Liver (tissue), 3 donors: ENCODE results near the gene PSMD7.

Source experiments
- EGR1 ChIP-seq, 2 donors: IDR thresholded peaks; 2 replicates each; pipeline ENCODE4 v1.6.1; 2016 to 2018; ENCODE audit warnings: antibody characterized with exemption in 2 of 2, low read depth in 2 of 2
- FOXA1 ChIP-seq: IDR thresholded peaks from 2 replicates; pipeline ENCODE4 v1.6.1; 2016; ENCODE audit warnings: antibody characterized with exemption
- GABPA ChIP-seq, 2 donors: IDR thresholded peaks in 1 of 2; conservative IDR thresholded peaks in 1 of 2; 2 replicates each; pipeline ENCODE4 v1.6.1; 2016; ENCODE audit warnings: antibody characterized with exemption in 2 of 2, mild to moderate bottlenecking in 1 of 2, moderate library complexity in 1 of 2
- JUND ChIP-seq, 2 donors: IDR thresholded peaks; 2 replicates each; pipeline ENCODE4 v1.6.1; 2016; ENCODE audit warnings: antibody characterized with exemption in 2 of 2
- RAD21 ChIP-seq, 2 donors: IDR thresholded peaks; 2 replicates each; pipeline ENCODE4 v1.6.1; 2016; ENCODE audit warnings: antibody characterized with exemption in 2 of 2, mild to moderate bottlenecking in 2 of 2
- RXRA ChIP-seq, 2 donors: IDR thresholded peaks; 2 replicates each; pipeline ENCODE4 v1.6.1; 2017 to 2018; ENCODE audit warnings: antibody characterized with exemption in 2 of 2, mild to moderate bottlenecking in 1 of 2
- TAF1 ChIP-seq: conservative IDR thresholded peaks from 2 replicates; pipeline ENCODE4 v1.6.1; 2016; ENCODE audit warnings: antibody characterized with exemption, mild to moderate bottlenecking
- YY1 ChIP-seq: IDR thresholded peaks from 2 replicates; pipeline ENCODE4 v1.6.1; 2016; ENCODE audit warnings: antibody characterized with exemption, mild to moderate bottlenecking
- TF ChIP-seq, protein P1 (sequence below): IDR thresholded peaks from 2 replicates; pipeline ENCODE4 v1.6.1; 2016; ENCODE audit warnings: antibody characterized with exemption, mild to moderate bottlenecking
- TF ChIP-seq, protein P2 (sequence below): fragments of 150-350 bp; IDR thresholded peaks from 2 replicates; pipeline ENCODE4 v1.5.1; 2017; ENCODE audit warnings: improper control_type of control experiment, low read depth, low read length; ENCODE audit not compliant: missing input control
- TF ChIP-seq, protein P3 (sequence below): IDR thresholded peaks from 2 replicates; pipeline ENCODE4 v1.6.1; 2016; ENCODE audit warnings: antibody characterized with exemption
- TF ChIP-seq, protein P4 (sequence below): IDR thresholded peaks from 2 replicates; pipeline ENCODE4 v1.6.1; 2016; ENCODE audit warnings: antibody characterized with exemption
- TF ChIP-seq, protein P5 (sequence below): IDR thresholded peaks from 2 replicates; pipeline ENCODE4 v1.6.1; 2016; ENCODE audit warnings: antibody characterized with exemption
- donor health status: healthy.
- donor health status: healthy.

DNA sequence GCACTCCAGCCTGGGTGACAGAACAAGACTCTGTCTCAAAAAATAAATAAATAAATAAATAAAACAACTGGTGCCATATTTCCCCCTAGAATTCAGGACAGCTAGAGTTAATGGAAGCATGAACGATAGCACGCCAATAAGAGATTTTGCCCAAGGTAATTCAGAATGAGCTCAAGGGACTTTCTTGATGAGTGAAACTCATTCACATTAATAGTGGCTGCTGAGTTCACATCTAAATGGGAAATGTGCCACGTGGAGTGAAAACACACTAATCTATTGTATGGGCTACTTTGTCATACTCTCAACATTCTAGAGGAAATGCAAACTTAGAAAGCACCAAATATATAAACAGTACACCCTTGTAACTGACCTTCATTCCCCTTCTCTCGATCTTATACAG is 47.4 kb upstream of the PSMD7 start:
- TF ChIP-seq, protein P1, sequence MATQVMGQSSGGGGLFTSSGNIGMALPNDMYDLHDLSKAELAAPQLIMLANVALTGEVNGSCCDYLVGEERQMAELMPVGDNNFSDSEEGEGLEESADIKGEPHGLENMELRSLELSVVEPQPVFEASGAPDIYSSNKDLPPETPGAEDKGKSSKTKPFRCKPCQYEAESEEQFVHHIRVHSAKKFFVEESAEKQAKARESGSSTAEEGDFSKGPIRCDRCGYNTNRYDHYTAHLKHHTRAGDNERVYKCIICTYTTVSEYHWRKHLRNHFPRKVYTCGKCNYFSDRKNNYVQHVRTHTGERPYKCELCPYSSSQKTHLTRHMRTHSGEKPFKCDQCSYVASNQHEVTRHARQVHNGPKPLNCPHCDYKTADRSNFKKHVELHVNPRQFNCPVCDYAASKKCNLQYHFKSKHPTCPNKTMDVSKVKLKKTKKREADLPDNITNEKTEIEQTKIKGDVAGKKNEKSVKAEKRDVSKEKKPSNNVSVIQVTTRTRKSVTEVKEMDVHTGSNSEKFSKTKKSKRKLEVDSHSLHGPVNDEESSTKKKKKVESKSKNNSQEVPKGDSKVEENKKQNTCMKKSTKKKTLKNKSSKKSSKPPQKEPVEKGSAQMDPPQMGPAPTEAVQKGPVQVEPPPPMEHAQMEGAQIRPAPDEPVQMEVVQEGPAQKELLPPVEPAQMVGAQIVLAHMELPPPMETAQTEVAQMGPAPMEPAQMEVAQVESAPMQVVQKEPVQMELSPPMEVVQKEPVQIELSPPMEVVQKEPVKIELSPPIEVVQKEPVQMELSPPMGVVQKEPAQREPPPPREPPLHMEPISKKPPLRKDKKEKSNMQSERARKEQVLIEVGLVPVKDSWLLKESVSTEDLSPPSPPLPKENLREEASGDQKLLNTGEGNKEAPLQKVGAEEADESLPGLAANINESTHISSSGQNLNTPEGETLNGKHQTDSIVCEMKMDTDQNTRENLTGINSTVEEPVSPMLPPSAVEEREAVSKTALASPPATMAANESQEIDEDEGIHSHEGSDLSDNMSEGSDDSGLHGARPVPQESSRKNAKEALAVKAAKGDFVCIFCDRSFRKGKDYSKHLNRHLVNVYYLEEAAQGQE, result no peak
- TF ChIP-seq, protein P2, sequence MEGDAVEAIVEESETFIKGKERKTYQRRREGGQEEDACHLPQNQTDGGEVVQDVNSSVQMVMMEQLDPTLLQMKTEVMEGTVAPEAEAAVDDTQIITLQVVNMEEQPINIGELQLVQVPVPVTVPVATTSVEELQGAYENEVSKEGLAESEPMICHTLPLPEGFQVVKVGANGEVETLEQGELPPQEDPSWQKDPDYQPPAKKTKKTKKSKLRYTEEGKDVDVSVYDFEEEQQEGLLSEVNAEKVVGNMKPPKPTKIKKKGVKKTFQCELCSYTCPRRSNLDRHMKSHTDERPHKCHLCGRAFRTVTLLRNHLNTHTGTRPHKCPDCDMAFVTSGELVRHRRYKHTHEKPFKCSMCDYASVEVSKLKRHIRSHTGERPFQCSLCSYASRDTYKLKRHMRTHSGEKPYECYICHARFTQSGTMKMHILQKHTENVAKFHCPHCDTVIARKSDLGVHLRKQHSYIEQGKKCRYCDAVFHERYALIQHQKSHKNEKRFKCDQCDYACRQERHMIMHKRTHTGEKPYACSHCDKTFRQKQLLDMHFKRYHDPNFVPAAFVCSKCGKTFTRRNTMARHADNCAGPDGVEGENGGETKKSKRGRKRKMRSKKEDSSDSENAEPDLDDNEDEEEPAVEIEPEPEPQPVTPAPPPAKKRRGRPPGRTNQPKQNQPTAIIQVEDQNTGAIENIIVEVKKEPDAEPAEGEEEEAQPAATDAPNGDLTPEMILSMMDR, result no peak
- TF ChIP-seq YY1 (no peak), JUND (IDR thresholded peaks at IDR 0.05) (no peak), TAF1 (no peak), GABPA (IDR thresholded peaks at IDR 0.05 in 1 of 2, conservative IDR thresholded peaks at IDR 0.05 in 1 of 2) (no peak), FOXA1 (no peak), EGR1 (IDR thresholded peaks at IDR 0.05; ENCODE audit: low read depth in 2 of 2) (no peak), RXRA (IDR thresholded peaks at IDR 0.05) (no peak), RAD21 (IDR thresholded peaks at IDR 0.05) (no peak)
- TF ChIP-seq, protein P3, sequence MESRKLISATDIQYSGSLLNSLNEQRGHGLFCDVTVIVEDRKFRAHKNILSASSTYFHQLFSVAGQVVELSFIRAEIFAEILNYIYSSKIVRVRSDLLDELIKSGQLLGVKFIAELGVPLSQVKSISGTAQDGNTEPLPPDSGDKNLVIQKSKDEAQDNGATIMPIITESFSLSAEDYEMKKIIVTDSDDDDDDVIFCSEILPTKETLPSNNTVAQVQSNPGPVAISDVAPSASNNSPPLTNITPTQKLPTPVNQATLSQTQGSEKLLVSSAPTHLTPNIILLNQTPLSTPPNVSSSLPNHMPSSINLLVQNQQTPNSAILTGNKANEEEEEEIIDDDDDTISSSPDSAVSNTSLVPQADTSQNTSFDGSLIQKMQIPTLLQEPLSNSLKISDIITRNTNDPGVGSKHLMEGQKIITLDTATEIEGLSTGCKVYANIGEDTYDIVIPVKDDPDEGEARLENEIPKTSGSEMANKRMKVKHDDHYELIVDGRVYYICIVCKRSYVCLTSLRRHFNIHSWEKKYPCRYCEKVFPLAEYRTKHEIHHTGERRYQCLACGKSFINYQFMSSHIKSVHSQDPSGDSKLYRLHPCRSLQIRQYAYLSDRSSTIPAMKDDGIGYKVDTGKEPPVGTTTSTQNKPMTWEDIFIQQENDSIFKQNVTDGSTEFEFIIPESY, result no peak
- TF ChIP-seq, protein P4, sequence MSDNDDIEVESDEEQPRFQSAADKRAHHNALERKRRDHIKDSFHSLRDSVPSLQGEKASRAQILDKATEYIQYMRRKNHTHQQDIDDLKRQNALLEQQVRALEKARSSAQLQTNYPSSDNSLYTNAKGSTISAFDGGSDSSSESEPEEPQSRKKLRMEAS, result no peak
- TF ChIP-seq, protein P5, sequence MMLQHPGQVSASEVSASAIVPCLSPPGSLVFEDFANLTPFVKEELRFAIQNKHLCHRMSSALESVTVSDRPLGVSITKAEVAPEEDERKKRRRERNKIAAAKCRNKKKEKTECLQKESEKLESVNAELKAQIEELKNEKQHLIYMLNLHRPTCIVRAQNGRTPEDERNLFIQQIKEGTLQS, result no peak
